Tibial artery (tissue), 4 donors: ENCODE results near the gene TLL2.

Source experiments
- DNase-seq, 2 donors: peaks; one replicate each; pipeline ENCODE4 v3.0.0-alpha.2; 2019
- H3K27ac ChIP-seq, 2 donors: fragments of 200-600 bp; sonication (generic) in 1 of 2; 1 replicate in 1 of 2; 2 replicates in 1 of 2; pipeline ENCODE4 v1.5.1; 2018 to 2019; ENCODE audit warnings: mild to moderate bottlenecking in 1 of 2
- H3K27me3 ChIP-seq, 2 donors: fragments of 200-600 bp; sonication (generic) in 1 of 2; one replicate each; pipeline versions ENCODE4 v1.5.1 to v1.6.0; 2016 to 2019
- H3K36me3 ChIP-seq, 3 donors: fragments of 200-600 bp; sonication (generic) in 2 of 3; one replicate each; pipeline ENCODE4 v1.5.1; 2016 to 2019; ENCODE audit warnings: mild to moderate bottlenecking in 2 of 3
- H3K4me1 ChIP-seq, 4 donors: fragments of 200-600 bp; sonication (generic) in 2 of 4; 1 replicate in 3 of 4; 2 replicates in 1 of 4; pipeline ENCODE4 v1.5.1; 2016 to 2019
- H3K4me3 ChIP-seq, 2 donors: fragments of 200-600 bp; sonication (generic) in 1 of 2; 1 replicate in 1 of 2; 2 replicates in 1 of 2; pipeline ENCODE4 v1.5.1; 2018 to 2019; ENCODE audit warnings: mild to moderate bottlenecking in 2 of 2
- H3K9me3 ChIP-seq, 3 donors: fragments of 200-600 bp; sonication (generic) in 1 of 3; one replicate each; pipeline ENCODE4 v1.5.1; 2016 to 2019
- CTCF ChIP-seq, 2 experiments: fragments of 200-600 bp in 1 of 2; fragments of 450-650 bp in 1 of 2; IDR thresholded peaks; one replicate each; pipeline ENCODE4 v1.5.1; 2017 to 2019; ENCODE audit warnings: antibody characterized with exemption in 2 of 2, mild to moderate bottlenecking in 1 of 2, moderate library complexity in 1 of 2
- intact Hi-C: fragments of 100-400 bp; cut with DNase I; formaldehyde crosslinking; loops from one replicate; pipeline ENCODE4 v1.15.0; 2023; ENCODE audit warnings: low total_unique reads

The TLL2 gene

DNA sequence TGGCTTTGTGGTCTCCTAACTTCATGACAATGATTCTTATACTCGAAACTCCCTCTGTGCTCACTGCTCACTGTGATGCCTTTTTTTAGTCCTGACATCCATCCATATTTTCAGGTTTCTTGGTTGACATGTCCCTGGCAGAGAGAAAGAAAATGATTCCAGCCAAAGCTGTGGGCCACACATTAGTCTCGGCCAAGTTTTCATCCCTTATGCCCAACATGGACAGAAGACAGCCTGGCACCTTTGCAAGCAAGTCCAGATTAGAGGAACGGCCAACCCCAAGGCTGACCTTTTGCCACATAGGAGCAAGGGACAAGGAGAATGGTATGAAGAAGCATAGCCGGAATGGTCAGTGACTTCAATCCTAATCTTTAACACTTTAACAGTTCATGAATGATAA, 146.3 kb downstream of the TLL2 start:
- no peak for TF ChIP-seq CTCF (IDR thresholded peaks at IDR 0.05)
- no peak overlapping the region for H3K27ac ChIP-seq
- intact Hi-C loops: no loop called here
- no peak for DNase-seq
- no peaks in the 10 kb centered on the region for H3K9me3 ChIP-seq
- H3K36me3 ChIP-seq: no peaks in the 10 kb centered on the region
- H3K27me3 ChIP-seq: no peaks in the 10 kb centered on the region
- H3K4me1 ChIP-seq: peaks cover 0 to 21% (median 9%) of the 10 kb centered on the region in 4 donors
- no peak overlapping the region for H3K4me3 ChIP-seq

- no peak for DNase-seq
- Histone ChIP-seq H3K4me1 (peaks cover 0 to 21% (median 9%) of the 10 kb centered on the region in 4 donors), H3K27me3 (no peaks in the 10 kb centered on the region), H3K4me3 (no peak overlapping the region), H3K36me3 (no peaks in the 10 kb centered on the region), H3K27ac (no peak overlapping the region), H3K9me3 (no peaks in the 10 kb centered on the region)
- no peak for TF ChIP-seq CTCF (IDR thresholded peaks at IDR 0.05)
- intact Hi-C loops: no loop called here
Measured at GRCh38 chr10:96366508-96366907, 147.2 kb downstream of the TLL2 start.

- H3K36me3 ChIP-seq: no peaks in the 10 kb centered on the region
- no peak overlapping the region for H3K27ac ChIP-seq
- H3K27me3 ChIP-seq: no peaks in the 10 kb centered on the region
- no peak for TF ChIP-seq CTCF (IDR thresholded peaks at IDR 0.05)
- intact Hi-C loops: no loop called here
- no peaks in the 10 kb centered on the region for H3K9me3 ChIP-seq
- DNase-seq: no peak
- no peak overlapping the region for H3K4me3 ChIP-seq
- H3K4me1 ChIP-seq: peaks cover 0 to 21% (median 9%) of the 10 kb centered on the region in 4 donors
Measured at GRCh38 chr10:96365571-96365970, 148.2 kb downstream of the TLL2 start.

- no peak for DNase-seq
- H3K27ac ChIP-seq: no peak overlapping the region
Measured at GRCh38 chr10:96360766-96361165, 153.0 kb downstream of the TLL2 start.

DNA sequence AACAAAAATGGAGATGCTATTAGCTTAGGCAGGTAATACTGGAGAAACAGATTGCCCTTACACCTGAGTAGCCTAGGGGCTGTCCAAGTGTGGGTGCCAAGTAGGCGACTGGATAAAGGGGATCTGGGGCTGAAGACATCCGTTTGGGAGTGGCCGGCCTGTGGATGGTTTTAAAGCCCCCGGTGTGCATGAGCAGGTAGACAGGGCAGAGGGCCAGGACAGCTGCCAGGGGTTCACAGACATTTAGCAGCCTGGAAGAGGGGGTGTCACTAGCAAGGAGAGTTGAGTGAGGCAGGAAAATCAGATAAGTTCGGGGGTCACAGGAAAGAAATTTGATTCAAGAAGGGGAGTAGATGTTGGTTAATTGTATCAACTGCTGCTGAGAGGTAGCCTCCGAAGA, 153.4 kb downstream of the TLL2 start:
- no peaks in the 10 kb centered on the region for H3K4me1 ChIP-seq
- H3K36me3 ChIP-seq: no peaks in the 10 kb centered on the region
- intact Hi-C loops: no loop called here
- H3K9me3 ChIP-seq: no peaks in the 10 kb centered on the region
- no peak overlapping the region for H3K27ac ChIP-seq
- no peak overlapping the region for H3K4me3 ChIP-seq
- H3K27me3 ChIP-seq: peaks cover 0 to 15% of the 10 kb centered on the region in 2 donors
- no peak for TF ChIP-seq CTCF (IDR thresholded peaks at IDR 0.05)
- DNase-seq: no peak

More at GRCh38 chr10:96360766-96361165, 153.0 kb downstream of the TLL2 start:
- Histone ChIP-seq H3K4me3 (no peak overlapping the region), H3K4me1 (peaks cover 0 to under 1% (median 0%) of the 10 kb centered on the region in 4 donors), H3K9me3 (no peaks in the 10 kb centered on the region), H3K27me3 (peaks cover 0 to 11% of the 10 kb centered on the region in 2 donors), H3K36me3 (no peaks in the 10 kb centered on the region)
- intact Hi-C loops: no loop called here
- TF ChIP-seq CTCF (IDR thresholded peaks at IDR 0.05): no peak

- H3K4me3 ChIP-seq: no peak overlapping the region
- TF ChIP-seq CTCF (IDR thresholded peaks at IDR 0.05): no peak
- no peaks in the 10 kb centered on the region for H3K36me3 ChIP-seq
- H3K4me1 ChIP-seq: no peaks in the 10 kb centered on the region
- peaks cover 0 to 17% of the 10 kb centered on the region in 2 donors for H3K27me3 ChIP-seq
- H3K27ac ChIP-seq: no peak overlapping the region
- no peak for DNase-seq
- intact Hi-C loops: no loop called here
- H3K9me3 ChIP-seq: no peaks in the 10 kb centered on the region
Measured at GRCh38 chr10:96359616-96360015, 154.1 kb downstream of the TLL2 start.
